ENCODE measurements around the gene BIRC3. TPM values are rescaled to one million over a fixed set of nuclear protein-coding genes. Genes with fewer than 3 reads are reported as not detected.

BIRC3 gene
- total RNA-seq, 4 donors from 2014 or later: 1.7 to 2.5 (median 2.0) TPM

GRCh38 chr11:102305352-102306047, 11.8 kb upstream of the BIRC3 start:
- in situ Hi-C loops (cut with MboI; ENCODE audit: low sequenced_read_pairs in 4 of 4) (no loop called here), intact Hi-C loops (cut with DNase I; ENCODE audit: low total_unique reads) (no loop called here)
- Histone ChIP-seq H3K4me3 (no peak overlapping the region), H3K9me3 (no peaks in the 10 kb centered on the region), H3K36me3 (no peaks in the 10 kb centered on the region), H3K27ac (no peak overlapping the region), H3K4me1 (peaks cover 0 to 6% of the 10 kb centered on the region in 2 donors), H3K27me3 (no peaks in the 10 kb centered on the region)
- DNase-seq (no peak), ATAC-seq (no peak)
- TF ChIP-seq POLR2A (IDR thresholded peaks at IDR 0.05): no peak
- TF ChIP-seq CTCF (IDR thresholded peaks at IDR 0.05 in 4 of 5, conservative IDR thresholded peaks at IDR 0.05 in 1 of 5): no peak

- Histone ChIP-seq H3K27ac (no peak overlapping the region), H3K27me3 (no peaks in the 10 kb centered on the region), H3K4me1 (peaks cover 0 to 6% of the 10 kb centered on the region in 2 donors), H3K9me3 (no peaks in the 10 kb centered on the region), H3K4me3 (no peak overlapping the region), H3K36me3 (no peaks in the 10 kb centered on the region)
- in situ Hi-C loops (cut with MboI; ENCODE audit: low sequenced_read_pairs in 4 of 4): no loop called here
- no peak for DNase-seq
- intact Hi-C loops (cut with DNase I; ENCODE audit: low total_unique reads): no loop called here
- TF ChIP-seq CTCF (IDR thresholded peaks at IDR 0.05 in 4 of 5, conservative IDR thresholded peaks at IDR 0.05 in 1 of 5): no peak
- no peak for TF ChIP-seq POLR2A (IDR thresholded peaks at IDR 0.05)
- ATAC-seq: no peak
Measured at GRCh38 chr11:102306048-102306597, 11.2 kb upstream of the BIRC3 start.

- Histone ChIP-seq H3K9me3 (no peaks in the 10 kb centered on the region), H3K27ac (no peak overlapping the region), H3K4me1 (peaks cover 0 to 6% of the 10 kb centered on the region in 2 donors), H3K4me3 (no peak overlapping the region), H3K27me3 (no peaks in the 10 kb centered on the region), H3K36me3 (no peaks in the 10 kb centered on the region)
- ATAC-seq: no peak
- in situ Hi-C loops (cut with MboI; ENCODE audit: low sequenced_read_pairs in 4 of 4): no loop called here
- no peak for TF ChIP-seq CTCF (IDR thresholded peaks at IDR 0.05 in 4 of 5, conservative IDR thresholded peaks at IDR 0.05 in 1 of 5)
- TF ChIP-seq POLR2A (IDR thresholded peaks at IDR 0.05): no peak
- intact Hi-C loops (cut with DNase I; ENCODE audit: low total_unique reads): no loop called here
- no peak for DNase-seq
Measured at GRCh38 chr11:102306817-102307726, 10.2 kb upstream of the BIRC3 start.

GRCh38 chr11:102307727-102308038, 9.6 kb upstream of the BIRC3 start:
- ATAC-seq: no peak
- no peak for DNase-seq
- intact Hi-C loops (cut with DNase I; ENCODE audit: low total_unique reads) (no loop called here), in situ Hi-C loops (cut with MboI; ENCODE audit: low sequenced_read_pairs in 4 of 4) (no loop called here)
- no peak overlapping the region for H3K4me3 ChIP-seq
- no peak overlapping the region for H3K27ac ChIP-seq
- H3K36me3 ChIP-seq: no peaks in the 10 kb centered on the region
- H3K27me3 ChIP-seq: no peaks in the 10 kb centered on the region
- H3K9me3 ChIP-seq: no peaks in the 10 kb centered on the region
- peaks cover 0 to 6% of the 10 kb centered on the region in 2 donors for H3K4me1 ChIP-seq
- TF ChIP-seq POLR2A (IDR thresholded peaks at IDR 0.05): no peak
- no peak for TF ChIP-seq CTCF (IDR thresholded peaks at IDR 0.05 in 4 of 5, conservative IDR thresholded peaks at IDR 0.05 in 1 of 5)
